ENCODE data around the gene ACOX1. TPM values are rescaled to one million over a fixed set of nuclear protein-coding genes. Genes with fewer than 3 reads are reported as not detected.

The ACOX1 gene
- total and polyA plus RNA-seq, 2 of the 13 experiments (the other 11 are each of a cell fraction or from before 2014, with no cell fraction given) = 86.4 to 120 TPM

DNA sequence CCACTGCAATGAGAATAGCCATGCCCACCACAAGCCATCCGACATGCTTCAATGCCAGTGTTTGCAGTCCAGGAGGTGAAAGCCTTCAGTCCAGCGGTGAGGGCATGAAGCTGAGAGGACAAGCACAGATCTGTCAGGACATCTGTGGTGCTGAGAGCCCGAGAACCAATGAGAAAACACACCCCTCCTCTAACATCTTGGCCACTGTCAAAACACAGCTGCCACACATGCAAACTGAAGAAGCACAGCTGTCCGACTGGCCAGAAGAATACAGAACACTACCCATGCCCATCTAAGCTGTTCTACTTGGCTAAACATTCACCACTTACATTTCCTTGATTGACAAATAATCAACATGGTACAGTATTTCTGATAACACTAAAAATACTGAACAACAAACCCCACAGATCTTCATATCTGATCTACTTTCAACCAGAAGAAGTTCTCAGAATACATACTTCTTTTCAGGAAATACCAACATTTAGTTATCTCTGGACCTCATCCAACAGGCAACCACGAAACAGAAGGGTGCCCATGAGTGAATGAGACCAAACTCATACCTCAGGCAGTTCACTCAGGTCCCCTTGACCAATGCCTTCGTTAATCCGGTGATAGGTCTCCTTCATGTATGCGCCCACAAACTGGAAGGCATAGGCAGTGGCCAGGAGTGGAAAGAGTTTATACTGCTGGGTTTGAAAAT, 28.0 kb downstream of the ACOX1 start:
- BruUV-seq (replicated peaks) = no TSS peak
- intact Hi-C loops (cut with micrococcal nuclease; ENCODE audit: unreplicated experiment) (no loop called here), in situ Hi-C loops (cut with HindIII; ENCODE audit: extremely low pct_ligation_motif_present, low pct_unique_long_range_greater_than_20kb) (no loop called here)
- no peaks in the 10 kb centered on the region for H3K27me3 ChIP-seq (ENCODE audit: control insufficient read depth in 1 of 2, insufficient read depth in 2 of 2, low read length in 2 of 2)
- no peak for FAIRE-seq
- H3K4me2 ChIP-seq (ENCODE audit: low read depth, low read length) = no peak overlapping the region
- WGBS (ENCODE audit: low lambda C conversion rate) = 99% methylated on average over 8 of the region's 8 CpGs
- H4K20me1 ChIP-seq (ENCODE audit: insufficient read depth, low read length) = peaks cover 5% of the 10 kb centered on the region
- no peak overlapping the region for H3K4me3 ChIP-seq (replicated peaks in 1 of 3; ENCODE audit: insufficient read depth in 1 of 3, low read depth in 2 of 3, low read length in 3 of 3)
- H3K79me2 ChIP-seq (ENCODE audit: insufficient read depth, low read length) = no peaks in the 10 kb centered on the region
- H2AFZ ChIP-seq (ENCODE audit: low read length) = no peak overlapping the region
- H3K9me3 ChIP-seq (ENCODE audit: low read length) = no peaks in the 10 kb centered on the region
- H3K27ac ChIP-seq (ENCODE audit: extremely low read length, insufficient read depth, low read length) = no peak overlapping the region
- ChIA-PET POLR2A (interaction anchor here (1.3 to 1.4 kb wide), 2 partner anchors 10 to 12 kb away, joined by 3 to 5 read pairs; partner anchors contain the start of gene FBF1), CTCF (ENCODE audit: low intra/inter-chr PET ratio, low total read pairs) (no interaction called here)
- no peak overlapping the region for H3K9ac ChIP-seq (ENCODE audit: insufficient read depth, low read depth, low read length)
- TF ChIP-seq TEAD2 (CRISPR knock-in tag; IDR thresholded peaks at IDR 0.05) (no peak), POLR2A (IDR thresholded peaks at IDR 0.05; ENCODE audit: insufficient read depth in 1 of 2, low read depth in 2 of 2, low read length in 2 of 2) (0 out of 4 replicates have a peak, but pooled peaks of 1 of the 2 experiments have one; percentile 18)
- peaks cover 61 to 88% of the 10 kb centered on the region in 2 experiments for H3K36me3 ChIP-seq (replicated peaks in 1 of 2; ENCODE audit: control insufficient read depth in 1 of 2, insufficient read depth in 2 of 2, low read length in 2 of 2)
- no peaks in the 10 kb centered on the region for H3K4me1 ChIP-seq (ENCODE audit: insufficient read depth, low read length)
- DNase-seq (ENCODE audit: low spot score) = no peak
- no peak for ATAC-seq

GRCh38 chr17:75950421-75950820, 28.5 kb downstream of the ACOX1 start:
- CTCF ChIA-PET (ENCODE audit: low intra/inter-chr PET ratio, low total read pairs) = no interaction called here
- H3K4me1 ChIP-seq (ENCODE audit: insufficient read depth, low read length) = no peaks in the 10 kb centered on the region
- no peaks in the 10 kb centered on the region for H3K79me2 ChIP-seq (ENCODE audit: insufficient read depth, low read length)
- no peaks in the 10 kb centered on the region for H3K9me3 ChIP-seq (ENCODE audit: low read length)
- no peak overlapping the region for H3K4me3 ChIP-seq (replicated peaks in 1 of 3; ENCODE audit: insufficient read depth in 1 of 3, low read depth in 2 of 3, low read length in 3 of 3)
- no peak overlapping the region for H3K4me2 ChIP-seq (ENCODE audit: low read depth, low read length)
- BruUV-seq (replicated peaks) = no TSS peak
- peaks cover 61 to 88% of the 10 kb centered on the region in 2 experiments for H3K36me3 ChIP-seq (replicated peaks in 1 of 2; ENCODE audit: control insufficient read depth in 1 of 2, insufficient read depth in 2 of 2, low read length in 2 of 2)
- DNase-seq (ENCODE audit: low spot score) = no peak
- no peak overlapping the region for H3K9ac ChIP-seq (ENCODE audit: insufficient read depth, low read depth, low read length)
- H2AFZ ChIP-seq (ENCODE audit: low read length) = no peak overlapping the region
- no peaks in the 10 kb centered on the region for H3K27me3 ChIP-seq (ENCODE audit: control insufficient read depth in 1 of 2, insufficient read depth in 2 of 2, low read length in 2 of 2)
- no peaks in the 10 kb centered on the region; the same call in 1 of the 2 replicates for H4K20me1 ChIP-seq (ENCODE audit: insufficient read depth, low read length)
- intact Hi-C loops (cut with micrococcal nuclease; ENCODE audit: unreplicated experiment) = no loop called here
- H3K27ac ChIP-seq (ENCODE audit: extremely low read length, insufficient read depth, low read length) = no peak overlapping the region
- TF ChIP-seq ZFP36L2 (CRISPR knock-in tag; IDR thresholded peaks at IDR 0.05) (no peak), HOXA3 (CRISPR knock-in tag; IDR thresholded peaks at IDR 0.05) (no peak)
- TF ChIP-seq, protein P1, sequence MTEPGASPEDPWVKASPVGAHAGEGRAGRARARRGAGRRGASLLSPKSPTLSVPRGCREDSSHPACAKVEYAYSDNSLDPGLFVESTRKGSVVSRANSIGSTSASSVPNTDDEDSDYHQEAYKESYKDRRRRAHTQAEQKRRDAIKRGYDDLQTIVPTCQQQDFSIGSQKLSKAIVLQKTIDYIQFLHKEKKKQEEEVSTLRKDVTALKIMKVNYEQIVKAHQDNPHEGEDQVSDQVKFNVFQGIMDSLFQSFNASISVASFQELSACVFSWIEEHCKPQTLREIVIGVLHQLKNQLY (CRISPR knock-in tag; IDR thresholded peaks at IDR 0.05) = no peak
- WGBS (ENCODE audit: low lambda C conversion rate) = 98% methylated on average over 6 of the region's 6 CpGs
- no peak for FAIRE-seq
- in situ Hi-C loops (cut with HindIII; ENCODE audit: extremely low pct_ligation_motif_present, low pct_unique_long_range_greater_than_20kb) = no loop called here
- ATAC-seq = no peak
- POLR2A ChIA-PET = interaction anchor here (1.4 kb wide), 1 partner anchor 12 kb away, joined by 5 read pairs; no protein-coding TSS in a partner anchor
